HepG2 (cell line): ENCODE data around the gene ZNF333.
"Not testable (repeated sequence)": the region's sequence is repeated elsewhere in the genome, so short reads cannot be mapped to it uniquely, and the experiment has no call there.

Experiments
- CTCF ChIP-seq: sonication (generic); formaldehyde crosslinking; IDR thresholded peaks from 2 replicates; pipeline ENCODE4 v1.5.0; 2020; ENCODE audit warnings: mild to moderate bottlenecking, missing genetic modification reagents, moderate library complexity
- NR3C1 ChIP-seq: sonication (generic); formaldehyde crosslinking; IDR thresholded peaks from 2 replicates; pipeline ENCODE4 v1.4.0; 2020; ENCODE audit warnings: missing genetic modification reagents
- POLR2A ChIP-seq, 2 experiments: IDR thresholded peaks; 2 replicates each; pipeline ENCODE4 v1.6.1; 2011; ENCODE audit warnings: low read depth in 2 of 2, low read length in 2 of 2, mild to moderate bottlenecking in 1 of 2, moderate library complexity in 1 of 2; ENCODE audit not compliant: insufficient read depth in 1 of 2
- RNF2 ChIP-seq: fragments of 450-650 bp; conservative IDR thresholded peaks from 2 replicates; pipeline ENCODE4 v1.6.1; 2016; ENCODE audit warnings: low read depth

- not testable (repeated sequence) for TF ChIP-seq POLR2A (IDR thresholded peaks at IDR 0.05; ENCODE audit: insufficient read depth in 1 of 2, low read depth in 2 of 2, low read length in 2 of 2); CTCF; RNF2; NR3C1 (CRISPR knock-in tag)
Observed at GRCh38 chr19:14773722-14774121, 83.9 kb downstream of the ZNF333 start.
